ENCODE results near the gene ACO1. TPM values are rescaled to one million over a fixed set of nuclear protein-coding genes. Genes with fewer than 3 reads are reported as not detected.

ACO1 gene
- total RNA-seq, 4 donors from 2014 or later, result 44.6 to 57.6 (median 45.3) TPM

- intact Hi-C loops (cut with DNase I), result no loop called here
- Histone ChIP-seq H3K27ac (peak overlapping the region in 2 of 3 donors; percentile 20 to 46), H3K27me3 (no peaks in the 10 kb centered on the region), H3K4me3 (replicated peaks in 1 of 3) (no peak overlapping the region), H3K36me3 (no peaks in the 10 kb centered on the region), H3K4me1 (peaks cover 5 to 30% of the 10 kb centered on the region in 2 donors), H3K9me3 (no peaks in the 10 kb centered on the region)
- TF ChIP-seq POLR2A (IDR thresholded peaks at IDR 0.05) (no peak), CTCF (IDR thresholded peaks at IDR 0.05) (no peak)
- WGBS, 2 donors, result 38 to 47% methylated on average over 1 of the region's 1 CpG
- DNase-seq, result no peak
Measured at GRCh38 chr9:32387256-32387655, 2.8 kb downstream of the ACO1 start.

DNA sequence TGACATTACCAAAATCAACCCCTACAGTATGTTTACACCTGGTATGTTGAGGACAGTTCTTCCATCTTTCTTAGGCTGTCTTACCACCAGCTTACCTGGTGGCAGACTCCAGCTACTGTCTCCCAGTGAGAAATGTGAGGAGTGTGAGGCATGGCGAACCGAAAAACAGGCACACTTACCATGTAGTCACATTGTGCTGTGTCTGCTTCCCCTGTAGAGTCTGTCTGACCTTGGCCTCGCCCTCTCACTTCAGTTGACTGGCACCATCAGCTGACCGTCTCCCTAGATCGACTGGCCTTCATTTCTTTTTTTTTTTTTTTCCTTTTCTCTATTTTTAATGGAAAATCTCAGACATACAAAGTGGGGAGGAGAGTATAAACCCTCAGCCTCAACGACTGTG is 4.9 kb downstream of the ACO1 start:
- Histone ChIP-seq H3K4me3 (replicated peaks in 1 of 3) (no peak overlapping the region), H3K9me3 (no peaks in the 10 kb centered on the region), H3K4me1 (peaks cover 5 to 30% of the 10 kb centered on the region in 2 donors), H3K27me3 (no peaks in the 10 kb centered on the region), H3K27ac (no peak overlapping the region), H3K36me3 (no peaks in the 10 kb centered on the region)
- intact Hi-C loops (cut with DNase I), result no loop called here
- DNase-seq, result no peak
- WGBS, 2 donors, result 93 to 95% methylated on average over 6 of the region's 6 CpGs
- TF ChIP-seq POLR2A (IDR thresholded peaks at IDR 0.05) (no peak), CTCF (IDR thresholded peaks at IDR 0.05) (no peak)

DNA sequence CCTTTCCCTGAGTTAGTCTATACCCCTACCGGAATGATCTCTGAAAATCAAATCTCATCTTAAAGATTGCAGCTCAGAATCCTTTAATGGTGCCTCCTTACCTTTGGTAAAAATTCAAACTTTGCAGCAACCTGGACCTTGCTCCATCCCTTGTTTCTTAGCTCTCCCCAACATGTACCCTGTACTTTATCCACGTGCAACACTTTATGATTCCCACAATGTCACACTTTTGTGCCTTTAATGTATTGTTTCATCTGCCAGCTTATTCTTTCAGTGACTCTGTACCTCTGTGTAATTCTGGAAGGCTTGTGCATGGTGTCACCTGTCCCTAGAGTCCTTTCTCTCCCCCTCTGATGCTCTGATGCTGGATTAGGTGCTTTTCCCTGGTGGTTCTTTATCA is 9.5 kb downstream of the ACO1 start:
- intact Hi-C loops (cut with DNase I), result no loop called here
- Histone ChIP-seq H3K27ac (no peak overlapping the region), H3K36me3 (no peaks in the 10 kb centered on the region), H3K4me1 (peaks cover 0 to 13% of the 10 kb centered on the region in 2 donors), H3K9me3 (no peaks in the 10 kb centered on the region), H3K27me3 (no peaks in the 10 kb centered on the region), H3K4me3 (replicated peaks in 1 of 3) (no peak overlapping the region)
- no peak for DNase-seq
- TF ChIP-seq POLR2A (IDR thresholded peaks at IDR 0.05), result no peak
- TF ChIP-seq CTCF (IDR thresholded peaks at IDR 0.05), result no peak
- WGBS, 2 donors, result 95 to 99% methylated on average over 2 of the region's 2 CpGs

- H3K4me3 ChIP-seq (replicated peaks in 1 of 3), result no peak overlapping the region
- peaks cover 0 to 13% of the 10 kb centered on the region in 2 donors for H3K4me1 ChIP-seq
- no peak for DNase-seq
- WGBS, 2 donors, result 94% methylated on average over 6 of the region's 6 CpGs
- intact Hi-C loops (cut with DNase I), result no loop called here
- H3K9me3 ChIP-seq, result no peaks in the 10 kb centered on the region
- no peak overlapping the region for H3K27ac ChIP-seq
- TF ChIP-seq CTCF (IDR thresholded peaks at IDR 0.05), result no peak
- no peak for TF ChIP-seq POLR2A (IDR thresholded peaks at IDR 0.05)
- no peaks in the 10 kb centered on the region for H3K36me3 ChIP-seq
- H3K27me3 ChIP-seq, result no peaks in the 10 kb centered on the region
Measured at GRCh38 chr9:32394381-32395049, 10.1 kb downstream of the ACO1 start.

DNA sequence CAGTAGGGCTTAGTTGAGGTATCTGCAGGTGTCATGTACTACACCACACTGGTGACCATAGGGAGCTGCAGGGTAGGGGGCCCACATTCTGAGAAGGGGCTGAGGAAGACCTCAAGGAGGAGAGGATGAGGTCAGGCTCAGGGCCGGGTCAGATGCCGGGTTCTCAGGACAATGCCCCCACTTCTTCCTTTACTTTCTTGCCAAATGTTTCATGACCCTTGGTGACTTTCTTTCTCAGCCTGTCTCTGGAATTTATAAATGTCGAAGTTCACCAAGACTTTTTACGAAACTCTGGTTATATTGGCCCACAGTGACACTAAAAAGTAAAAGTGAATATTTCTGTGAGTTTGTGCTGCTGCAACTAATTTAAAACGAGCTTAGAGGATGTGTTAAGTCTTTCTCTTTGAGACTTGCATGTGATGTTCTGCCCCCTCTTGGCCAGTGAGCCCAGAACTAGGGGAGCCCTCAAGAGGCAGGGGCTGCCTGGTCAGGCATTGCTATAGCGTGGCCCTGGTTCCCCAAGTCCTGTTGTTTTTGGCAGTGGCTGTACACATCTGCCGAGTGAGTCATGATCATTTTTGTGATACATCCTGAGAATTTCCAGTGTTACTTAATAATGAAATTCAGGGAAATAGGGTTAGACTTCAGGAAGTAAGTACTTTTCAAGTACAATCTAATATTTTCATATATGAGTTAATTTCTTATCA is 11.2 kb downstream of the ACO1 start:
- no peaks in the 10 kb centered on the region for H3K9me3 ChIP-seq
- DNase-seq, result peak; percentile 15 to 23
- TF ChIP-seq POLR2A (IDR thresholded peaks at IDR 0.05), result no peak
- no peak for TF ChIP-seq CTCF (IDR thresholded peaks at IDR 0.05)
- H3K27ac ChIP-seq, result peak overlapping the region in 2 of 3 donors; percentile 8 to 25
- intact Hi-C loops (cut with DNase I), result no loop called here
- peaks cover 0 to 13% of the 10 kb centered on the region in 2 donors for H3K4me1 ChIP-seq
- no peaks in the 10 kb centered on the region for H3K36me3 ChIP-seq
- no peak overlapping the region for H3K4me3 ChIP-seq (replicated peaks in 1 of 3)
- WGBS, 2 donors, result 60 to 71% methylated on average over 7 of the region's 7 CpGs
- no peaks in the 10 kb centered on the region for H3K27me3 ChIP-seq

Measured in thyroid gland (tissue), 4 donors.